Prostate gland (tissue), 2 donors: ENCODE measurements around the gene TJP3.

Experiments
- CTCF ChIP-seq, 4 experiments: fragments of 200-600 bp in 2 of 4; fragments of 450-650 bp in 2 of 4; sonication (generic) in 2 of 4; IDR thresholded peaks; 1 replicate in 3 of 4; 2 replicates in 1 of 4; pipeline ENCODE4 v1.5.1; 2016 to 2019; ENCODE audit warnings: antibody characterized with exemption in 4 of 4, mild to moderate bottlenecking in 2 of 4, moderate library complexity in 2 of 4
- POLR2A ChIP-seq: fragments of 450-650 bp; IDR thresholded peaks from one replicate; pipeline ENCODE4 v1.6.1; 2016; ENCODE audit warnings: antibody characterized with exemption, mild to moderate bottlenecking
- POLR2AphosphoS5 ChIP-seq: sonication (generic); formaldehyde crosslinking; IDR thresholded peaks from one replicate; pipeline ENCODE4 v1.6.1; 2017; ENCODE audit warnings: antibody characterized with exemption

DNA sequence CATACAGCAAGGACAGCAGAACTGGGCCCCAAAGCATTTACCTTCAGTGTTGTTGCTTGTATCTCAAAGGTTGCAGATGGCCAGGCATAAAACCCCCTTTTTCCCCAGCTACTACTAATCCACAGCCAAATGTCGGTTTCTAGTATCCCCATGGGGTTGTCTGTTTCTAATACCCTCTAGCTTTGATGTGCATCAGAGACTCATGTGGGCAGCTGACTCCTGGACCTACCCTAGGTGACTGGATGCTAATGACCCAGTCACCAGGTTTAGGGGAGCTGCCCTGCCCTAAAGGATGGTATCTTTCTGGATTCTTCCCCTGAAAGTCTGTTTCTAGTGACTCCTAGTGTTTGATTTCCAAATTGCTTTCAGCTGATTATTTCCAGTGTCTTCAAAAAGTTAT lies 23.9 kb downstream of the TJP3 start:
- TF ChIP-seq POLR2A (no peak), CTCF (IDR thresholded peaks at IDR 0.05) (no peak), POLR2AphosphoS5 (no peak)
